Vagina (tissue), 2 donors: ENCODE data around the gene ATF7. TPM values are rescaled to one million over a fixed set of nuclear protein-coding genes. Genes with fewer than 3 reads are reported as not detected.
A peak's percentile ranks its signal among the peaks of the same experiment; 100 is the strongest.

Experiments used
- DNase-seq, 2 donors: peaks; one replicate each; pipeline ENCODE4 v3.0.0-alpha.2; 2017; ENCODE audit errors: extremely low spot score in 2 of 2
- H3K27ac ChIP-seq: fragments of 200-600 bp; sonication (generic); one replicate; pipeline ENCODE4 v1.5.1; 2019
- H3K27me3 ChIP-seq: fragments of 200-600 bp; sonication (generic); one replicate; pipeline ENCODE4 v1.5.1; 2019
- H3K36me3 ChIP-seq, 2 donors: fragments of 200-600 bp; sonication (generic); one replicate each; pipeline ENCODE4 v1.5.1; 2017 to 2019
- H3K4me1 ChIP-seq: fragments of 200-600 bp; sonication (generic); one replicate; pipeline ENCODE4 v1.5.1; 2019
- H3K4me3 ChIP-seq, 2 donors: fragments of 200-600 bp; sonication (generic); 1 replicate in 1 of 2; 2 replicates in 1 of 2; pipeline ENCODE4 v1.5.1; 2016 to 2019
- H3K9me3 ChIP-seq: fragments of 200-600 bp; sonication (generic); one replicate; pipeline ENCODE4 v1.5.1; 2019
- CTCF ChIP-seq, 3 experiments: fragments of 450-650 bp in 2 of 3; fragments of 200-600 bp in 1 of 3; sonication (generic) in 1 of 3; IDR thresholded peaks; one replicate each; pipeline ENCODE4 v1.5.1; 2017 to 2019; ENCODE audit warnings: antibody characterized with exemption in 3 of 3, mild to moderate bottlenecking in 2 of 3, moderate library complexity in 2 of 3
- POLR2A ChIP-seq, 2 donors: fragments of 450-650 bp; IDR thresholded peaks; one replicate each; pipeline ENCODE4 v1.6.1; 2017; ENCODE audit warnings: antibody characterized with exemption in 2 of 2, mild to moderate bottlenecking in 2 of 2, moderate library complexity in 2 of 2
- POLR2AphosphoS5 ChIP-seq, 2 donors: sonication (generic); formaldehyde crosslinking; IDR thresholded peaks; one replicate each; pipeline ENCODE4 v1.9.0; 2017; ENCODE audit warnings: antibody characterized with exemption in 2 of 2, mild to moderate bottlenecking in 2 of 2, low read depth in 1 of 2; ENCODE audit not compliant: insufficient read depth in 1 of 2
- intact Hi-C: fragments of 100-400 bp; cut with DNase I; formaldehyde crosslinking; loops from one replicate; pipeline ENCODE4 v1.15.1; 2023
- total RNA-seq: library from RNA; depleted of rRNA; stranded (reverse); fragments of >200 nt; gene quantifications from one replicate; pipeline ENCODE4 v1.2.3, GENCODE V29; 2016

The ATF7 gene
- total RNA-seq, 1 donor from 2014 or later: 34.9 TPM

GRCh38 chr12:53539526-53539925, 86.7 kb downstream of the ATF7 start:
- Histone ChIP-seq H3K27ac (no peak overlapping the region), H3K27me3 (no peaks in the 10 kb centered on the region), H3K4me1 (no peaks in the 10 kb centered on the region), H3K4me3 (no peak overlapping the region), H3K9me3 (no peaks in the 10 kb centered on the region), H3K36me3 (peaks cover 0 to 50% of the 10 kb centered on the region in 2 donors)
- intact Hi-C loops: no loop called here
- no peak for DNase-seq
- TF ChIP-seq CTCF (IDR thresholded peaks at IDR 0.05): no peak
- TF ChIP-seq POLR2AphosphoS5 (IDR thresholded peaks at IDR 0.05; ENCODE audit: insufficient read depth in 1 of 2, low read depth in 1 of 2): no peak
- TF ChIP-seq POLR2A (IDR thresholded peaks at IDR 0.05): no peak

GRCh38 chr12:53538209-53538689, 87.9 kb downstream of the ATF7 start:
- TF ChIP-seq POLR2AphosphoS5 (IDR thresholded peaks at IDR 0.05; ENCODE audit: insufficient read depth in 1 of 2, low read depth in 1 of 2): peak in 1 of 2 donors; percentile 63
- no peak for TF ChIP-seq POLR2A (IDR thresholded peaks at IDR 0.05)
- TF ChIP-seq CTCF (IDR thresholded peaks at IDR 0.05): no peak
- no peaks in the 10 kb centered on the region for H3K4me1 ChIP-seq
- peaks cover 0 to 63% of the 10 kb centered on the region in 2 donors for H3K36me3 ChIP-seq
- no peaks in the 10 kb centered on the region for H3K27me3 ChIP-seq
- no peak for DNase-seq
- no peaks in the 10 kb centered on the region for H3K9me3 ChIP-seq
- no peak overlapping the region for H3K4me3 ChIP-seq
- intact Hi-C loops: no loop called here
- no peak overlapping the region for H3K27ac ChIP-seq

GRCh38 chr12:53536962-53537361, 89.2 kb downstream of the ATF7 start:
- Histone ChIP-seq H3K4me1 (no peaks in the 10 kb centered on the region), H3K9me3 (no peaks in the 10 kb centered on the region), H3K27me3 (no peaks in the 10 kb centered on the region), H3K4me3 (no peak overlapping the region), H3K36me3 (peaks cover 0 to 66% of the 10 kb centered on the region in 2 donors), H3K27ac (no peak overlapping the region)
- no peak for DNase-seq
- intact Hi-C loops: no loop called here
- TF ChIP-seq CTCF (IDR thresholded peaks at IDR 0.05) (no peak), POLR2A (IDR thresholded peaks at IDR 0.05) (no peak), POLR2AphosphoS5 (IDR thresholded peaks at IDR 0.05; ENCODE audit: insufficient read depth in 1 of 2, low read depth in 1 of 2) (no peak)

GRCh38 chr12:53533471-53533870, 92.7 kb downstream of the ATF7 start:
- Histone ChIP-seq H3K4me3 (no peak overlapping the region), H3K27ac (no peak overlapping the region), H3K4me1 (no peaks in the 10 kb centered on the region), H3K27me3 (no peaks in the 10 kb centered on the region), H3K36me3 (peaks cover 0 to 76% of the 10 kb centered on the region in 2 donors), H3K9me3 (no peaks in the 10 kb centered on the region)
- intact Hi-C loops: no loop called here
- no peak for TF ChIP-seq CTCF (IDR thresholded peaks at IDR 0.05)
- TF ChIP-seq POLR2AphosphoS5 (IDR thresholded peaks at IDR 0.05; ENCODE audit: insufficient read depth in 1 of 2, low read depth in 1 of 2): no peak
- no peak for TF ChIP-seq POLR2A (IDR thresholded peaks at IDR 0.05)
- no peak for DNase-seq

GRCh38 chr12:53532524-53533445, 93.4 kb downstream of the ATF7 start:
- no peak for TF ChIP-seq CTCF (IDR thresholded peaks at IDR 0.05)
- no peak for TF ChIP-seq POLR2AphosphoS5 (IDR thresholded peaks at IDR 0.05; ENCODE audit: insufficient read depth in 1 of 2, low read depth in 1 of 2)
- no peak for TF ChIP-seq POLR2A (IDR thresholded peaks at IDR 0.05)
- H3K27me3 ChIP-seq: no peaks in the 10 kb centered on the region
- peaks cover 0 to 82% of the 10 kb centered on the region in 2 donors for H3K36me3 ChIP-seq
- no peaks in the 10 kb centered on the region for H3K4me1 ChIP-seq
- no peaks in the 10 kb centered on the region for H3K9me3 ChIP-seq
- intact Hi-C loops: no loop called here
- no peak for DNase-seq
- no peak overlapping the region for H3K27ac ChIP-seq
- H3K4me3 ChIP-seq: no peak overlapping the region
